Peyer's patch (tissue), 4 donors: ENCODE data around the gene MLF2.

Experiments used
- CTCF ChIP-seq, 6 experiments: fragments of 450-650 bp in 4 of 6; fragments of 200-600 bp in 2 of 6; sonication (generic) in 1 of 6; IDR thresholded peaks; one replicate each; pipeline ENCODE4 v1.5.1; 2017 to 2019; ENCODE audit warnings: antibody characterized with exemption in 6 of 6, mild to moderate bottlenecking in 3 of 6, moderate library complexity in 1 of 6
- POLR2A ChIP-seq, 2 donors: fragments of 450-650 bp; IDR thresholded peaks; one replicate each; pipeline ENCODE4 v1.5.1; 2017; ENCODE audit warnings: antibody characterized with exemption in 2 of 2, mild to moderate bottlenecking in 2 of 2, moderate library complexity in 2 of 2

GRCh38 chr12:6768437-6768914 is 15.5 kb upstream of the MLF2 start:
- TF ChIP-seq POLR2A (IDR thresholded peaks at IDR 0.05): no peak
- no peak for TF ChIP-seq CTCF (IDR thresholded peaks at IDR 0.05)
